GM12801 (cell line): ENCODE data around the gene NEU2.

ENCODE experiments used
- TF ChIP-seq, protein P1 (sequence below): IDR thresholded peaks from one replicate; pipeline ENCODE4 v1.5.1; 2011; ENCODE audit warnings: control low read depth; ENCODE audit not compliant: insufficient read length; ENCODE audit errors: extremely low read depth

NEU2 gene

DNA sequence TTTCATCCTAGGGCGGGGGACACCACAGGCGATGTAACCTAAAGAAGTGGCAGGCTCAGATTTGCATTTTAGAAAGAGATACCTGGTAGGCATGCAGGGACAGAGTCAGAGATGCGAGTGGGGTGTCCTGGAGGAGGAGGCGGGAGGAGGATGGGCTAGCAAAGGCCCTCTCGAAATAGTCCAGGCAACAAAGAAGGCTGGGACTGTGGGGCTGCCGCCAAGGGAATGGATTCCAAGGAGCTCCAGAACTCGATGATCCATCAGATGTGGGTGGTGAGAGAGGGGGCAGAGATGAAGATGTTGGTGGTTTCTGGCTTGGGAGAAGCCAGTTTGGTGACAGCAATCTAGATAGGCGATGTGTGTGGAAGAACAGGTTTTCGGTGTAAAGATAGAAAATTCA lies 15.2 kb downstream of the NEU2 start:
- TF ChIP-seq, protein P1, sequence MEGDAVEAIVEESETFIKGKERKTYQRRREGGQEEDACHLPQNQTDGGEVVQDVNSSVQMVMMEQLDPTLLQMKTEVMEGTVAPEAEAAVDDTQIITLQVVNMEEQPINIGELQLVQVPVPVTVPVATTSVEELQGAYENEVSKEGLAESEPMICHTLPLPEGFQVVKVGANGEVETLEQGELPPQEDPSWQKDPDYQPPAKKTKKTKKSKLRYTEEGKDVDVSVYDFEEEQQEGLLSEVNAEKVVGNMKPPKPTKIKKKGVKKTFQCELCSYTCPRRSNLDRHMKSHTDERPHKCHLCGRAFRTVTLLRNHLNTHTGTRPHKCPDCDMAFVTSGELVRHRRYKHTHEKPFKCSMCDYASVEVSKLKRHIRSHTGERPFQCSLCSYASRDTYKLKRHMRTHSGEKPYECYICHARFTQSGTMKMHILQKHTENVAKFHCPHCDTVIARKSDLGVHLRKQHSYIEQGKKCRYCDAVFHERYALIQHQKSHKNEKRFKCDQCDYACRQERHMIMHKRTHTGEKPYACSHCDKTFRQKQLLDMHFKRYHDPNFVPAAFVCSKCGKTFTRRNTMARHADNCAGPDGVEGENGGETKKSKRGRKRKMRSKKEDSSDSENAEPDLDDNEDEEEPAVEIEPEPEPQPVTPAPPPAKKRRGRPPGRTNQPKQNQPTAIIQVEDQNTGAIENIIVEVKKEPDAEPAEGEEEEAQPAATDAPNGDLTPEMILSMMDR: no peak

DNA sequence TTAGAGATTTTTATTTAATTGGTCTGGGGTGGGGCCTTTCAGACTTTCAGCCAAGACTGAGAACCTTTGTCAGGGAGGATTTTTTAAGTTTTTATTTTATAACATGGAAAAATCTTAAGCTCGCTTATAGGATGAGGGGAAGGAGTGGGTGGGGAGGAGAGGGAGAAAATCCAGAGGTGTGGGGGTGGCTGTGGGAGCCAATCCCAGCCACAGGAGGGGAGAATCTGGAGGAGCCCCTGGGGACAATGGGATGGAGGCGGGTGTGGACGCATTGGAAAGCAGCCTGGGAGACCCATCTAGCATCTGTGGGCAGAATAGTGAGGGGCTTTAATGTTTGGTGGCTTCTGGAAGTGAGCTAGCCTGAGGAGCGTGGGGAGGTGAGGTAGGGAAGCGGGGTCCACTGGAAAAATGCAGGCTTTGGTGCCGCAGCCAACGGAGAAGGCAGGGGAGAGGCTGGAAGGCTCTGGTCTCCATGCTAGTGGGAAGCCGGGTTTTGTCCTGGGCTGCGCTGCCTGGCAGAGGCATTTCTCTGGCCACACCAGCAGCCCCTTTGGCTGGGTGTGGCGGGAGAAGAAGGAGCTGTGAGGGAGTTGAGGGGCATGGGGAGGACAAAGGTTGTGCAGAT lies 16.2 kb downstream of the NEU2 start:
- TF ChIP-seq, protein P1: no peak

DNA sequence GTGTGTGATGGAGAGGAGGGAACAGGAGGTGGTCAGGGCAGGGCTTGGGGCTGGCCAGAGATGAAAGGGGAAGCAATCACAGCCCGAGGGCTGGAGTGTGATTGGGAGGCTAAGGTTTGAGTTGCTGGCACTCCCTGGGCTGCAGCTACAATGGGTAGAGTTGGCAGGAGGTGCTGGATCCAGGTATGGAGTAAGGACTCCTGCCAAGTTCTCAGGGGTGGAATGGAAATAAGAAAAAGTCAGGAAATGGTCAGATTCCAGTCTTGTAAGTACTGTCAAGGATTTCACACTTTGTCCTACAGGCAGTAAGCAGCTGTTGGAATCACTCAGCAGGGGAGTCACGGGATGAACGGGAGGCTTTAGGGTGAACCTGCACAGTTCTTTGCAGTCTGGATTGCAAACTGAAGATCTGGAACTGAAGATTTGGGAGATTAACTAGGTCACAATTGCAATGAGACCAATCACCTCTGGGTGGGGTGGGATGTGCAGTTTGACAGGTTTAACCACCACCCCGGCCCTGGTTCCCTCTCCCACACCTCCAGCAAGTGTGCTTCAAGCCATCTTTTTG lies 16.8 kb downstream of the NEU2 start:
- TF ChIP-seq, protein P1: no peak

DNA sequence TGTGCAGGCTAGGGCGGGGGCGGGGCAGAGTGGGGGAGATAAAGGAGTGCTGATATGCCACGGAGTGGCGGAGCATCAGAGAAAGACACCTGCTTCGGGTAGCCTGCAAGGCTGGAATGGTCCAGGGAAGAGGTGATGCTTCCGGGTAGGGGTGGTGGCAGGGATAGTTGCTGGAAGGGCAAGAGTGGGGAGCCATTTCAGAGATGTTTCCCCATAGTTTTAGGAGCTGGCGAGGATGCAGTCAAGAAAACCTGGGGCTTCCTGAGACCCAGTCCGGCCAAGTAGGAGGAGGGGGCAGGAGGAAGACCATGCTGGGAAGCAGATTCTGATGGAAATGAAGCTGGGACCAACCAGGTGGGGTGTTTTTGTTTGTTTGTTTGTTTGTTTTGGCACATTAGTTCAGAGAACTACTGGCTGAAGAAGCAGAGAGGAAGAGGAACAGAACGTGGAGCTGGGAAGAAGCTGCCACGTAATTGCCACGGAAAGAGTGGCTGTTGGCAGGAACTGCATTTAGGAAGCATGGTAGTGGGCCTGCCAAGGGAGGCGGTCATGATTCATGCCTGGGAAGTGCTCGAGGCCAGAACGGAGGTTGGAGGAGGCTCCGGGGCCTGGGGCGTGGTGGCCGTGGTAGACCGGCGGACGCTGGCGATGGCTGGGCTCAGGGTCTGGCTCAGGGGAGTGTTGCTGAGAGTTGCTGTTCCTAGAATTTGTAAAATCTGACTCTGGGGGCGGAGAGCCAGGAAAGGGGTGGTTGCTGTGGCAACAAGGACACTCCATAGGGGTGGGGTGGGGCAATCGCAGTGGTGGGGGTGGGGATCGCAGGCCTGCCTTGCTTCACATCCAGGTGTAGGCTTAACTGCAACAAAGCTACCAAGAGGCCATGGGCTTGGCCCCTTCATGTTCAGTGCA lies 19.0 kb downstream of the NEU2 start:
- TF ChIP-seq, protein P1: no peak

DNA sequence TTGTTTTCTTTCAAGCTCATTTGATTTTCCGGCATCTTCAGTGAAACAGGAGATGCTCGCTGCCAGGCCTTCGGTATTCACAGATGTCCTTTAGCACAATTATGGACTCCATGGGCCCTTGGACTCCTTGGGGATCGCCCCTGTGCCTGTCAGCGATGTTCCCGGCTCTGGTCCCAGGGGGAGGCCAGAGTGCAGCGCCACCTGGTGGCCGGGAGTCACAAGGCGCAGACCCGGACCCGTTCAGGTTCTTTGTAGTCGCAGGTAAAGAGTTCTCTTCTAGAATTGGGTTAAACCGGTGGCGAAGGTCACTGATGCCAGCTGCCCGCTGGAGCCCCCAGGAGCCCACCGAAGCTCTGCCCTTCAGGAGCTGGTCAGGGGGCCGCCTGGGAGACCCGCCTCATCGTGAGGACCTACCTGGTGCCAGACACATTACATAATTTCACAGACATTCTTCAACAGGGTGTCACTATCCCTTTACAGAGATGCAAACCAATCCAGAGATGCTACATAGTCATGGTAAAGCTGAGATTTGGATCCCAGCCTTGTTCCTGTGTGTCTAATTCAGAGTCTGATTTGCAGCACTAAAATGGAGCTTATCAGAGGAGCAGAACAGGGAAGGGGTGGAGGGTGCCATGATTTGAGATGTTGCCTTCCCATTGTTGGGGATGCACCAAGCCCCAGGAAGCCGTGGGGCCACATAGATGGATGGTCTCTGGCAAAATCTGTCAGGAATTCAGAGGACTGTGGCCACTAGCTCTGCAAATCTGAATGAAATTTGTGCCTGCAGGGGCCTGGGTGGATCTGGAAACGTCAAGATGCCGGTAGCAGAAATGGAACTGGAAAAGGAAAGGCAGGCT lies 21.7 kb downstream of the NEU2 start:
- TF ChIP-seq, protein P1: no peak

DNA sequence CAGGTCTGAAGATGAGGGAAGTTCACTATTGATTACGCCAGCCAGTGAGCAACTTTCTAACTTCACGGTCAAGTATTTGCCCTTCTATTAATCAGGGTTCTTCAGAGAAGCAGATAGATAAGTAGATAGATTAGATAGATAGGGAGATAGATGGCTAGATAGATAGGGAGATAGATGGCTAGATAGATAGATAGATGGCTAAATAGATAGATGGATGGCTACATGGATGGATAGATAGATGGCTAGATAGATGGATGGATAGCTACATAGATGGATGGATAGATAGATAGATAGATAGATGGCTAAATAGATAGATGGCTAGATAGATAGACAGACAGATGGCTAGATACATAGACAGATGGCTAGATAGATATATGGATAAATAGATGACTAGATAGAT lies 22.9 kb downstream of the NEU2 start:
- TF ChIP-seq, protein P1: no peak
